Lower leg skin (tissue), 4 donors: ENCODE data around the gene MITD1. TPM values are rescaled to one million over a fixed set of nuclear protein-coding genes. Genes with fewer than 3 reads are reported as not detected.
A peak's percentile ranks its signal among the peaks of the same experiment; 100 is the strongest.

Source experiments
- DNase-seq, 2 donors: peaks; one replicate each; pipeline ENCODE4 v3.0.0-alpha.2; 2019; ENCODE audit warnings: low spot score in 2 of 2
- H3K4me3 ChIP-seq: fragments of 200-600 bp; sonication (generic); 2 replicates; pipeline ENCODE4 v1.5.1; 2017; ENCODE audit warnings: mild to moderate bottlenecking, low read depth; ENCODE audit not compliant: poor library complexity, severe bottlenecking
- POLR2A ChIP-seq, 2 donors: fragments of 450-650 bp; IDR thresholded peaks; one replicate each; pipeline ENCODE4 v1.6.1; 2016 to 2017; ENCODE audit warnings: antibody characterized with exemption in 2 of 2, mild to moderate bottlenecking in 1 of 2, moderate library complexity in 1 of 2
- WGBS, 2 donors: methylation state at CpG; one replicate each; pipeline ENCODE4 v1.1.5; 2018; 5-methylcytosine and 5-hydroxymethylcytosine counted together
- intact Hi-C: fragments of 100-400 bp; cut with DNase I; formaldehyde crosslinking; loops from one replicate; pipeline ENCODE4 v1.15.0; 2023; ENCODE audit warnings: low total_unique reads
- total RNA-seq, 4 donors: library from RNA; depleted of rRNA; stranded (reverse); fragments of >200 nt; gene quantifications; one replicate each; pipeline ENCODE4 v1.1.0, GENCODE V29; 2016
- TF ChIP-seq, protein P1 (sequence below), 3 donors: fragments of 450-650 bp; IDR thresholded peaks; one replicate each; pipeline ENCODE4 v1.5.1; 2016; ENCODE audit warnings: antibody characterized with exemption in 3 of 3, mild to moderate bottlenecking in 3 of 3, moderate library complexity in 2 of 3

The MITD1 gene
- total RNA-seq, 4 donors from 2014 or later = 14.5 to 32.4 (median 25.4) TPM

DNA sequence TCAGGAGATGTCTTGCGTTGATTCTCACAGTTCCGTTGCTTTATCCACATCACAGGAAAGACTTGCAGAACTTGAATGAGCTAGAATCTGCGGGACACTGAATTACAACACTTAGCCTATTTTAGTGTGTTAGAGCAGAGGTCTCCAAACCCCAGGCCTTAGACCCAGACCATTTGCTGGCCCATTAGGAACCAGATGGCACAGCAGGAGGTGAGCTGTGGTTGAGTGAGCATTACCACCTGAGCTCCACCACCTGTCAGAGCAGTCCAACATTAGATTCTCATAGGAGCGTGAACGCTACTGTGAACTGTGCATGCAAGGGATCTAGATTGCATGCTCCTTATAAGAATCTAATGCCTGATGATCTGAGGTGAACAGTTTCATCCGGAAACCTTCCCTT lies 4.0 kb upstream of the MITD1 start:
- intact Hi-C loops = no loop called here
- WGBS, 2 donors = 76 to 96% methylated on average over 6 of the region's 6 CpGs

DNA sequence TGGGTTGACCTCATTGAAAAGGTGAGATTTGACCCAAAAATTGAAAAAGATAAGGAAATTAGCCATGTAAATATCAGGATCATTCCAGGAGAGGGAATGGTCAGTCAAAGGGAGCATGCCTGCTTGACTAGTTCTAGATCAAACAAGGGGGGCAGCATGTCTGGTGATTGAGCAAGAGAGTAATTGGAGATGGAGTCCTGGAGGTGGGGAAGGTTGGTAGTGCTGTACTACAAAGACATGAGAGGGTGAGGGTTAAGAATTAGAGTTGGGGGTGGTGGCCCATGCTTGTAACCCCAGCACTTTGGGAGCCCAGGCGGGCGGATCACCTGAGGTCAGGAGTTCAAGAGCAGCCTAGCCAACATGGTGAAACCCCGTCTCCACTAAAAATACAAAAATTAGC lies 2.2 kb upstream of the MITD1 start:
- 83 to 94% methylated on average over 3 of the region's 3 CpGs for whole genome bisulfite sequencing, 2 donors
- TF ChIP-seq, protein P1, sequence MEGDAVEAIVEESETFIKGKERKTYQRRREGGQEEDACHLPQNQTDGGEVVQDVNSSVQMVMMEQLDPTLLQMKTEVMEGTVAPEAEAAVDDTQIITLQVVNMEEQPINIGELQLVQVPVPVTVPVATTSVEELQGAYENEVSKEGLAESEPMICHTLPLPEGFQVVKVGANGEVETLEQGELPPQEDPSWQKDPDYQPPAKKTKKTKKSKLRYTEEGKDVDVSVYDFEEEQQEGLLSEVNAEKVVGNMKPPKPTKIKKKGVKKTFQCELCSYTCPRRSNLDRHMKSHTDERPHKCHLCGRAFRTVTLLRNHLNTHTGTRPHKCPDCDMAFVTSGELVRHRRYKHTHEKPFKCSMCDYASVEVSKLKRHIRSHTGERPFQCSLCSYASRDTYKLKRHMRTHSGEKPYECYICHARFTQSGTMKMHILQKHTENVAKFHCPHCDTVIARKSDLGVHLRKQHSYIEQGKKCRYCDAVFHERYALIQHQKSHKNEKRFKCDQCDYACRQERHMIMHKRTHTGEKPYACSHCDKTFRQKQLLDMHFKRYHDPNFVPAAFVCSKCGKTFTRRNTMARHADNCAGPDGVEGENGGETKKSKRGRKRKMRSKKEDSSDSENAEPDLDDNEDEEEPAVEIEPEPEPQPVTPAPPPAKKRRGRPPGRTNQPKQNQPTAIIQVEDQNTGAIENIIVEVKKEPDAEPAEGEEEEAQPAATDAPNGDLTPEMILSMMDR (IDR thresholded peaks at IDR 0.05) = no peak
- TF ChIP-seq POLR2A (IDR thresholded peaks at IDR 0.05) = no peak
- H3K4me3 ChIP-seq = no peak overlapping the region
- DNase-seq = no peak
- intact Hi-C loops = no loop called here

More for the DNA sequence above, 4.0 kb upstream of the MITD1 start:
- TF ChIP-seq, protein P1 (IDR thresholded peaks at IDR 0.05) = no peak
- no peak for TF ChIP-seq POLR2A (IDR thresholded peaks at IDR 0.05)
- H3K4me3 ChIP-seq = no peak overlapping the region
- no peak for DNase-seq

DNA sequence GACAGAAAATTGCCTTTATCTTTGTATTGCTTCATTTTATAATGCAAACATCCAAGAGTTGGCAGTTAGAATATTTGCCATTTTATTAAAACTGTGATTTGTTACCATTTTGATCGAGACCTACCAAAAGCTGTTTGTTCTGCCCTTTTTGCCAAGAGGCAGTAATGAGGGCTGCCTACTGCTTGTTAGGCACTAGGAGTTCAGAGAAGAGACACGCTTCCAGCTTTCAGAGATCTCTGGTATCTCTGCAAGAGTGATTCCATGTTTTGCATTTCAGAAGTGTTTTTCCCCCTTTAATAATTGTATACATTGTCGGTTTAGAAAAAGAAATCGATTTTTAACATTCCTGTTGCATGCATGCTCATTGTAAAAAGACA lies 754 bp upstream of the MITD1 start:
- peak overlapping the region; percentile 79 for H3K4me3 ChIP-seq
- TF ChIP-seq POLR2A (IDR thresholded peaks at IDR 0.05) = no peak
- TF ChIP-seq, protein P1 (IDR thresholded peaks at IDR 0.05) = no peak
- intact Hi-C loops = no loop called here
- DNase-seq = no peak
- 2 to 4% methylated on average over 4 of the region's 4 CpGs for WGBS, 2 donors

DNA sequence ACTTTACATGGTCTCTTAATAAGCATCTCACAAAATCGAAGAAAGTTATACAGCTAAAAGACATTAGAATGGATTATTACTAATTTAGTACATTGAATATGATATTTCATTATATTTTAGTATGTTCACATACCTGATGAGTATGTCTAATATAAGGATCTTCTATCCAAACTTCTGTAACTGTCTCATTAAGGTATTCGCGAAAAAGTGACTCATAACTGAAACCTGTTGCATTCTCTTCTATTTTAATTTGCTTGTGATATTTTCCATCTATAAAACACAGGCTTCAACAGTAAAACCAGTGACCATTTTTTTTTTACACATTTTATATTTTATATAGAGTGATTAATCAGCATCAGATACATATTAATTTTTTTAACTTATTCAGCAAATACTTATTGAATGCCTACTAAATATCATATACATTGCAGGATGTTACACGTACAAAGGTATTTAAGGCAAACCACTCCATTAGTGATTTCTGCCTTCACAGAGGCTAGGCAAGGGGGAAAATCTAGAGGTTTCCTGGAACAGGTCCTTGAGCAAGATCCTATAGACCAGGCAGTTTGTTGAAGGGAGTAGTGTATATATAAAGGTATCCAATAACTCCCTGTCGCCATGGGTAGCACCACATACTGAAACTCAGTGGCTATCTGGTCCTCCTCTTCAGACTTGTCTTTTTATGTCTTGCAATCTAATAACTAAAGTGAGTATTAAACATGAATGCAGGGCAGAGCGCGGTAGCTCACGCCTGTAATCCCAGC lies 9.3 kb downstream of the MITD1 start:
- no peak overlapping the region for H3K4me3 ChIP-seq
- intact Hi-C loops = no loop called here
- 96 to 97% methylated on average over 8 of the region's 8 CpGs for WGBS, 2 donors
- TF ChIP-seq POLR2A (IDR thresholded peaks at IDR 0.05) = no peak
- TF ChIP-seq, protein P1 (IDR thresholded peaks at IDR 0.05) = no peak
- DNase-seq = no peak

DNA sequence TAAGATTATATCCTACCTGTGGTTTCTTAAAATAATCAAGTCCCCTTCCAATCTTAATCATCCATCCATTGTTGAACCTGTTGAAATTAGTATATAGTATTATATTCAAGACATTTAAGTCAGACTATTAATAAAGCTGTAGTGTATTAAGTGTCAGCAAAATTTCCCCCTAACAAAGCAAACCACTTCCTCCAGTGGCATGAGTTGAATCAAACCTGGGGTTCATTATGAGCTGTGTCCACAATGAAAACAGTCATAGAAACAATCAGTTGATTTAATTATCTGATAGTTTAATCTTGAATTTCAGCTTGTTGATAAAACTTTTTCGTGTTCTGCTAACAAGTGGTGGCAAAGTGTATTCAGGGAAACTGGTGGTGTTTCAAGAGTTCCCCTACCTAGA lies 11.3 kb downstream of the MITD1 start:
- intact Hi-C loops = no loop called here
- no peak for DNase-seq
- WGBS, 2 donors = 74 to 78% methylated on average over 1 of the region's 1 CpG
- H3K4me3 ChIP-seq = no peak overlapping the region
- TF ChIP-seq, protein P1 (IDR thresholded peaks at IDR 0.05) = no peak
- no peak for TF ChIP-seq POLR2A (IDR thresholded peaks at IDR 0.05)

DNA sequence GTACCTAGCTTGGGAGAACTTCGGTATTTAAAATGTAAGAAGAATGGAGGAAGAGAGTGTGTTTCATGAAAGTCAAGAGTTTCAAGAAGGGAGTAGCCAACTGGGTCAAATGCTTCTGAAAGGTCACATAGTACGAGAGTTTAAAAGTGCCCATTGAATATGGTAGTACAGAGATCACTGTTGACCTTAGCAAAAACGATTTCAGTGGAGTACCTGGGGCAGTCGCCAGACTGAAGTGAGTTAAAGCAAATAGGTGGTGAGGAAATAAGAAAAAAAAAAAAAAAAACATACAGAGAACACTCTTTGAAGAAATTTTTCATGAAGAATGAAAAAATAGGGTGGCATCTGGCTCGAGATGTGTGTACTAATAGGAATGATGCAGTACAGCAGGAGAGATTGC lies 14.6 kb downstream of the MITD1 start:
- 84 to 94% methylated on average over 5 of the region's 5 CpGs for WGBS, 2 donors
- no peak for TF ChIP-seq POLR2A (IDR thresholded peaks at IDR 0.05)
- TF ChIP-seq, protein P1 (IDR thresholded peaks at IDR 0.05) = no peak
- intact Hi-C loops = no loop called here

More for the DNA sequence above, 14.6 kb downstream of the MITD1 start:
- no peak overlapping the region for H3K4me3 ChIP-seq
- DNase-seq = no peak
